NCI-H1092 (cell line): ENCODE data around the gene SDR42E2.
"Not testable (repeated sequence)": the region's sequence is repeated elsewhere in the genome, so short reads cannot be mapped to it uniquely, and the experiment has no call there.

Experiments used
- DNase-seq: peaks from one replicate; lab custom pipeline; 2025; lab: John Stamatoyannopoulos, UW

Gene SDR42E2

DNA sequence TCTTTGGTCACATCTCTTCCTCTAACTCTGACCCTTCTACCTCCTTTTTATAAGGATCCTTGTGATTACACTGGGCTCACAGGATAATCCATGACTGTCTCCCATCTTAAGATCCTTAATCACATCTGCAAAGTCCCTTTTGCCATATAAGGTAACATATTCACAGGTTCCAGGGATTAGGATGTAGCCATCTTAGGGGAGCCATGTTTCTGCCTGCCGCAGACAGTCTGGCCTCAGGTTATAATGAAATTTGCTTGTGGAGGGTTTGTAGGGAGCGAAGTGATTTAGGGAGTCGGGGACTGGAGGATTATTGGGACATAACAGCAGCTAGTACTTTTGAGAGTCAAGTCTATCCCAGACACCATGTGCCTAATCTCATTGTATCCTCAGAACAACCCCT is 51.5 kb downstream of the SDR42E2 start:
- DNase-seq, result no peak

DNA sequence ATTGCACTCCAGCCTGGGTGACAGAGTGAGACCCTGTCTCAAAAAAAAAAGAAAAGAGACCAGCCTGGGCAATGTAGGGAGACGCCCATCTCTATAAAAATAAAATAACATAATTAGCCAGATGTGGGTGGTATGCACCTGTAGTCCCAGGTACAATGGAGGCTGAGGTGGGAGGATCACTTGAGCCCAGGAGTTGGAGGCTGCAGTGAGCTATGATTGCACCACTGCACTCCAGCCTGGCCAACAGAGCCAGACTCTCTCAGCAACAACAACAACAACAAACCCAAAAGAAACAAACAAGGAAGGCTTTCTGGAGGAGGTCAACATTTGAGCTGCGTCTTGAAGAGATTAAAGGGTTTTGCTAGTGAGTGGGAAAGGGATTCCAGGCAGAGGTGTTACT is 52.1 kb downstream of the SDR42E2 start:
- no peak for DNase-seq

DNA sequence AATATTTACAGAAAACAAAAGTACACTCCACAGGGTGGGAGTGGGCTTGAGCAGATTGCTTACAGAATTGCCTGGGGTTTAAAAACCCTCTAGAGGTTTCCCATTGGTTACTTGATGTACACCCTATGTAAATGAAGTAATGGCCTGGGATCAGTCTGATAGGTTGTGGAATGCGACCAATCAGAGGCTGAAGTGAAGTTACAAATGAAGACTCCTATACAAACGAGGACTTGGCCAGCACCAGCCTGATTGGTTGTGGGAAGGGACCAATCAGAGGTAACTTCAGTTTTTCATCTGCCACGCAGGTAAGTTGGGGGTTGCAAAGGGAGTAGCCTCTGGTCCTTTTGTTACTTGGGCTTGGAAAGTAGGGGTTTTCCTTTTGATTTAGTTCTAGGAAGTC is 52.6 kb downstream of the SDR42E2 start:
- no peak for DNase-seq

DNA sequence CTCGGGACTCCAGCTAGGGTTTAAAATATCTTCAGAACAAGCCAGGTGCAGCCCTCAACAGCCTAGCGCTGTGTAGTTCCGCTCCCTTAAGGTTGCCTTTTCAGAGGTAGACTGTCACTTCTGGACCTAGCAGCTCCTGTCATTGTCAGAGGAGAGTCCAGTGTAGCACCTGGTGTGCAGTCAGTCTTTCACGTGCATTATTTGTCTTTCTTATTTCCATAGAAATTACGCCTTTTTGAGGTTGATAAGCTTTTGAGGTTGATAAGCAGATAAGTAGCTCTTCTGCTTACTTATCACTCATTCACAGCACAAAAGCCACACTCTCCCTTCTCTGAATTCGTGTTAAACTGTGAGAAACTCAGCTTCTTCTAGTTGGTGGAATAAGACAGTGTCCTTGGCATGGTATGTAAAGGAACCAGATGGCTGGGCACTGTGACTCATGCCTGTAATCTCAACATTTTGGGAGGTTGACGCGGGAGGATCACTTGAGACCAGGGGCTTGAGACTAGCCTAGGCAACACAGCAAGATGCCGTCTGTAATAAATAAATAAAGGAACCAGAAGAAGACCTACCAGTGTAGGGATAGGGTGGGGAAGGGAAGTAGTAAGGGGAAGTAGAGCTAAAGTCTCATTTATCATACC is 54.0 kb downstream of the SDR42E2 start:
- no peak for DNase-seq

DNA sequence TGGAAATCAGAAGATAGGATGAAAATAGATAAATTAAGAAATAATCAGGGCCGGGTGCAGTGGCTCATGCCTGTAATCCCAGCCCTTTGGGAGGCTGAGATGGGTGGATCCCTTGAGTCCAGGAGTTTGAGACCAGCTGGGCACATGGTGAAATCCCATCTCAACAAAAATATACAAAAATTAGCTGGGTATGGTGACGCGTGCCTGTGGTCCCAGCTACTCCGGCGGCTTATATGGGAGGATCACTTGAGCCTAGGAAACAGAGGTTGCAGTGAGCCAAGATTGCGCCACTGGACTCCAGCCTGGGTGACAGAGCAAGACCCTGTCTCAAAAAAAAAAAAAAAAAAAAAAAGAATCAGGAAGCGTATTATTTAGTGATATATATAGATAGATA is 54.5 kb downstream of the SDR42E2 start:
- not testable (repeated sequence) for DNase-seq

DNA sequence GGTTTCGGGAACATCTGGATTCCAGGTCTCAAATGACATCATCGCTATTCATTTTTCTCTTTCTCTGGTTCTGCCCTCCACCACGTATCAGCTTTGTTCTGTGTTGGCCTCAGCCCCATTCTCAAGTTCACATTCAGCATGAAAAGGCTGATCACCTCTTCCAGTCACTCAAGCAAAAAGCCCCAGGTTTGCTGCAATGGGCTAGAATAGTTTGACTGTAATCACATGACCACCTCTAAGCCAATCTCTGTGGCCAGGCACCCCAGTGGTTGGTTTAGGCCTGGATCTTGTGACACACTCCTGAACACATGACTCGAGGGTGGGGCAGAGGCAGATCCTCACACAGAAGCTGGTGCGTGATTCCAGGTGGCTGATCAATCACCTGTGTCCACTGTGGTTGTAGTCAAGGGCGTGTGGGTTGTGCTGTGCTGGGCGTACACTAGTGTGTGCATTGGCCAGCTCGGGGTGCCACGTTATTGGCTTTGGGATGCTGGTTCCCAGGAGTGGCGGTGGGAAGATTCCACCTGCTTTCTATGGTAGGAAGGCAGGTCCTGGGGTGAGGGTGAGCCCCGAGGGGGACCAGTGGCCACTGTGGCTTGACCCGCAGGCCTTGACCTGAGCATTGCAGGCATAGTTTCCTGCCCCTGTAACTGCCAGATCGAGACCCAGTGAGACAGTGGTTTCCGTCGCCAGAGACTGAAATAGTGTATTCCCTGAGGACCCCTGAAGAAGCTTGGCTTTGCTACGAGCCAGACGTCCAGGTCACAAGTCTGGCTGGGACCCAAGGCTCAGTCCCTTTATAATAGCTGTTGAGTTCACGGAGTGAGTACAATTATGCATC is 55.8 kb downstream of the SDR42E2 start:
- DNase-seq, result no peak

DNA sequence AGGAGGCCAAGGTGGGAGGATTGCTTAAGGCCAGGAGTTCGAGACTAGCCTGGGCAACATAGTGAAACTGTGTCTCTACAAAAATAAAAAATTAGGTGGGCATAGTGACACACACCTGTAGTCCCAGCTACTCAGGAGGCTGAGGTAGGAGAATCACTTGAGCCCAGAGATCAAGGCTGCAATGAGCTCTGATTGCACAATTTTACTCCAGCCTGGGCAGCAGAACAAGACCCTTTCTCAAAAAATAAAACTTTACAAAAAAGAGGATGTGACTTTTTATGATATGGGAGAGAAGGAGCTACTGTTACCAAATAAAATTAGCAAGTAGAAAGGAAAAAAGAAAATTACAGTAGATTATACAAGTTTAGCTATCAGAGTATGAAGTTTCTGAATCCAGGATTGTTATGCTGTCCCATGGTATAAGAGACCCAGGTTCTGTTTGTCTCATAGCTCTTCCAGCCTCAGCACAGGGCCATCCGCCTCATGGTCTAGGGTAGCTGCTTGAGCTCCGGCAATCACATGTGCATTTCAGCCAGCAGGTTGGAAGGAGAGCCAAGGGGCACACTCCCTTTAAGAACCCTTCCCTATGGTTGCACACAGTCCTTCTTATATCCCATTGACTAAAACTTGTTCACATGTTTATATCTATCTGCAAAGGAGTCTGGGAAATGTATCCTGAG is 57.2 kb downstream of the SDR42E2 start:
- no peak for DNase-seq

DNA sequence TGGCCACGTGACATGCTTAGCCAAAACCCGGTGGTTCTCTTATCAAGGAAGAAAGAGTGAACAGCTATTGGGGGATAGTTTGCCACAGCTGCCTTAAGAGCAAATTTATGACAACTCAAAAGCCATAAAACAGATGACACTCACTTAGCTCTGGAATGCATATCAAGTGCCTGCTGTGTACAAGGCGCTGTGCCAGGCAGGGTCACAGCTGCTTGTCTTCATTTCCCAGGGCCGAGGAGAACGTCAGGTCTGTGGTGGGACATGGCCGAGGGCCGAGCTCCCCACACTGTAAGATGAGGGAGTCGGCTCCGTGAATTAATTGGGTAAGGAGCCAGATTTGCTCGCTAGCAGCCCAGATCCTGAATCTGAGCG is 57.7 kb downstream of the SDR42E2 start:
- no peak for DNase-seq

DNA sequence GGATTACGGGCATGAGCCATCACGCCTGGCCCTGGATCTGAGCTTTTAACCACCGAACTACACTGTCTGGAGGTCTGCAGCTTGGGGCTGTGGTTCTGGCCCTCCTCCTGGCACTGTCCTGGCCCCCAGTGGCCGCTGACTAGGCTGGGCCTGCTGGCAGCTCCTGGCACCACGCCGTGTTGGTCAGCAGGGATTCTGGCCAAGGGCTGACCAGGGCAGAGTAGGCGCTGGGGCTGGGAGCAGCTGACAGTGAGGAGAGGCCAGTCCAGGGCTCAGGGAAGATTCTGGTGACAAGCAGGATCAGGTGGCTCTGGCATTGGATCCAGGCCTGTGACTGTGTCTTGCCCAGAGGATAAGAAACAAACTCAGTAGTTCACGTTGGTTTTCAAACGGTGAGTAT is 58.4 kb downstream of the SDR42E2 start:
- DNase-seq, result no peak

DNA sequence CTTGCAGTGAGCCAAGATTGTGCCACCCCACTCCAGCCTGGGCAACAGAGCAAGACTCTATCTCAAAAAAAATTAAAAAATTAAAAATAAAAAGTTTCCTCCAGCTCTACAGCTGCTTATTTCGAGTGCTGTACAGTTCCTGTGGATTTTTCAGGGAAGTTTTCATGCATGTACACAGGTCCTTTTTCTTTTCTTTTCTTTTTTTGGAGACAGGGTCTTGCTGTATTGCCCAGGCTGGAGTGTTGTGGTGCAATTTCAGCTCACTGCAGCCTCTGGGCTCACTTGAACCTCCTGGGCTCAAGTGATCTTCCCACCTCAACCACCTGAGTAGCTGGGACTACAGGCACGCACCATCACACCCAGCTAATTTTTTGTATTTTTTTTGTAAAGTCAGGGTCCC is 59.7 kb downstream of the SDR42E2 start:
- no peak for DNase-seq

DNA sequence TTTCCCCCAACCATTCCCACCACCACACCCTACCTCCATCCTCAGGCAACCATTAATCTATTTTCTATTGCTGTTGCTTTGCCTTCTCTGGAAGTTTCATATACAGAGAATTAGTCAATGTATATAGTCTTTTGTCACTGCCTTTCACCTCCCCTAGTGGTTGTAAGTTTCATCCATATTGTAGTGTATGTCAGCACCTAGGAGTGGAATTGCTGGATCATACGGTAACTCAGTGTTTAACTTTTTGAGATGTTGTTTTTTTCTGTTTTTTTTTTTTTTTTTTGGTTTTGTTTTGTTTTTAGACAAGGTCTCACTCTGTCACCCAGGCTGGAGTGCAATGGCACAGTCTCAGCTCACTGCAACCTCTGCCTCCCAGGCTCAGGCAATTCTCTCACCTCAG is 60.7 kb downstream of the SDR42E2 start:
- no peak for DNase-seq

DNA sequence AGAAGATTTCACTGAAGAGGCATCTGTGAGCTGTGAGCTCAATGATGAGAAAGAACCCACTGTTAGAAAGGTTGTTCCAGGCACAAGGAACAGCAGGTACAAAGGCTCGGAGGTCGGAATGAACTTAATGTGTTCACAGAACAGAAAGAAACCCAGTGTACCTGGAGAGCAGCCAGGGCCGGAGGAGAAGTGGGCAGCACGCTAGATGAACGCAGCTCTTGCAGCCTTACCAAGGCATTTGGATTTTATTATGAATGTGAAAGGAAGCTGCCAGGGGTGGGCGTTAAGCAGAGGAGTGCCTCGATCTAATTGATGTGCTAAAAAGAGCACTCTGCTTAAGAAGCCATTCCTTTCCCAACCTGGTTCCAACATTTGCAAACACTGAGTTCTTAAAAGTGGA is 62.8 kb downstream of the SDR42E2 start:
- no peak for DNase-seq

DNA sequence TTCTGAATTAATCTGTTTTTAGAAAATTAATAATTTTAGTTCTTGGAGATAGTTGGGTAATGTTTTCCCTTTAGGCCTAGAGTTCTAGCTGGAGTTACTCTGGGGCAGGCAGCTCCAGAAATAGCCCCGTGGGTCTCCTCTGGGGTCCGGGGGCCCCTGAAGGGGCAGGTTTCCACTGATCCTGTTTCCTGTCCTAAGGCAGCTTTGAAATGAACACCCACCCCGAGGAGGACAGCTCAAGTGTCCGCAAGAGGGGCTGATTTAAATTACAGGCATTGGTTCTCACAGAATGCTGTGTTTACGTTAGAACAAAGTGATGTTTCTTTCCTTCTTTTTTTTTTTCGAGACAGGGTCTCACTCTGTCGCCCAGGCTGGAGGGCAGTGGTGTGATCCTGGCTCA is 67.6 kb downstream of the SDR42E2 start:
- no peak for DNase-seq

DNA sequence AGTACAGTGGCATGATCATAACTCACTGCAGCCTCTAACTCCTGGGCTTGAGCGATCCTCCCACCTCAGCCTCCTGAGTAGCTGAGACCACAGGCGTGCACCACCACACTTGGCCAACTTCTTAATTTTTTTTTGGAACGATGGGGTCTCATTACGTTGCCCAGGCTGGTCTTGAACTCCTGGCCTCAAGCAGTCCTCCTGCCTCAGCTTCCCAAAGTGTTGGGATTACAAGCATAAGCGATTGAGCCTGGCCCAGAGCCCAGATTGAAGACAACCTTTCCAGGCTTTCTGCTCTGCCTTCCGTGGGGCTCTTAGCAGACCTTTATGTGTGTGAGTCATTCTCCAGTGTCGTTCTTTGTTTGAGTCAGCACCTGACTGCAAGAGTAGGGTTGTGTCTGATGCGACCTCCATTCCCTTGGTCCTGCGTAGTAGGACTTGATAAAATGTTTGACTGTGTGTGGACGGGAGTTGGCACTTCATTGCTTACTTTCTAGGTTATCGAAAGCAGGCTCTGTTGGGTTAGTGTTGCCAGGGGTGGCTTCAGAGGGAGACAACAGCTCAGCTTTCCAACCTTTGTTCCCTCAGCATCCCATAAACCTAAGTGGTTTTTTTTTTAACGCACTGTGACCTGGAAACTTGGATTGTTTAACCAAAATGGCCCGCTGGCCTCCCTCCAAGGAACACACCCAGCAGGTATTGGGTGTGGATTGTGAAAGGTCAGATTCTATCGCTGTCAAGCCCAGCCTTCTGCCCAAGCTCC is 70.2 kb downstream of the SDR42E2 start:
- peak; percentile 24 for DNase-seq

DNA sequence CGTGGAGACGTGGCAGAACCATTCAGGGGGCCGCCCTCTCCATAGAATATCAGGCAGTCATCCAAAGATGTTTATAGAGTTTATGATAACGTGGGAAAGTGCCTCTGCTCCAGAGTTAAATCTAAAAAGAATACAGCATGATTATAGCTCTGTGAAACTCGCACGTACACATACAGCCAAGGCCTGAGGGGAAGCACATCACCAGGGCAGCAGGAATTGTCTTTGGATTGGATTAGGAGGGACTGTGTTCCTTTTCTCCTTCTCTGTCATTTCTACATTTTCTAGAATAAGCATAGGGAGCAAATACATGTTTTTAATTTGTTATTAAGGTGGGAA is 70.7 kb downstream of the SDR42E2 start:
- no peak for DNase-seq

DNA sequence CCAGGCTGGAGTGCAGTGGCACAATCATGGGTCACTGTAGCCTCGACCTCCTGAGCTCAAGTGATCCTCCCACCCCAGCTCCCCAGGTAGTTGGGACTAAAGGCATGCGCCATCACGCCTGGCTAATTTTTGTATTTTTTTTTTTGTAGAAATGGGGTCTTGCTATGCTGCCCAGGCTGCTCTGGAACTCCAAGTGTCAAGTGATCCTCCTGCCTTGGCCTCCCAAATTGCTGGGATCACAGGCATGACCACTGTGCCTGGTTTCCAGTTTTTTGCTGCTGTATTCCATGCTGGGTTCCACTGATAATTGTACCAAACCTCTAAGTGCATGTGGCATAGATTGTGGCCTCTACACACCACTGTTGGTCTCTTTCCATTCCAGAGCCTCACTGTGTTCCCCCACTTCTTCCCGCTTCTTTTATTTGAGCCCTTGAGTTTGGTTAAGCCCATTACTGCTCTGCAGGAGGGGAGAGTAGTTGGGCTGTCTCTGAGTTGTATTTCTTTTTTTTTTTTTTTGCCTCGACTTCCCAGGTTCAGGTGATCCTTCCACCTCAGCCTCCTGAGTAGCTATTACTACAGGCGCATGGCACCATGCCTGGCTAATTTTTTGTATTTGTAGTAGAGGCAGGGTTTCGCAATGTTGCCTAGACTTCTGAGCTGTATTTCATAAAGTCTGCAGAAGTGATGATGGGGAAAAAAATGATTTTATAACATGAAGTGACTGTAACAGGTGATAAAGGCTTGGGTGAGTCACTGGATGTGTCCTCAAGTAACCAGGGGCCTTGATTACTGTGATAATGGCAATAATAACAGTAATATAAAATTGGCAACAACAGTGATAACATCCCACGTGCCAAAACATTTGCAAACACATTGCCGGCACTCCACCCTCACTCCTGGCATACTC is 73.8 kb downstream of the SDR42E2 start:
- DNase-seq, result no peak

DNA sequence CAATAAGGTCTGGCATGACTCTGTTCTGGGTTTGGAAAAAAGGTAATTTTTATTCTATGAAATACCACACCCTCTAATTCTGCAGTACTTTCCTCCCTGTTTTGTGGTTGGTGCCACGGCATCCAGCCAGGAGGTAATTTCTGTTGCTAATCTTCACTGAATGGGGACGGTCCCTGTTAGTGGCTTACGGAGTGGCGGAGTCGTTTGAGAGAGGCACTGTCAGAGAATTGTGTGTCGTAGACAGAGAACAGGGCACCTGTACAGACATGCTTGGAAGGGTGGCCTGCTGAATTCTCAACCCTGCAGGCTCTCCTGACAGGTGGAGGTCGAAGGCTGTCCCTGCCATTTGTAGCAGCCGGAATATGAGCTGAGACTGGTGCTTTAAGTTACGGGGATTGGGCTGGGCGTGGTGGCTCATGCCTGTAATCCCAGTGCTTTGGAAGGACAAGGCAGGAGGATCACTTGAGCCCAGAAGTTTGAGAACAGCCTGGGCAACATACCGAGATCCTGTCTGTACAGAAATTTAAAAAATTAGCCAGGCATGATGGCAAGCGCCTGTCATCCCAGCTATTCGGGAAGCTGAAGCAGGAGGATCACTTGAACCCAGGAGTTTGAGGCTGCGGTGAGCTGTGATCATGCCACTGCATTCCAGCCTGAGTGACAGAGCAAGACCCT is 77.0 kb downstream of the SDR42E2 start:
- DNase-seq, result no peak

DNA sequence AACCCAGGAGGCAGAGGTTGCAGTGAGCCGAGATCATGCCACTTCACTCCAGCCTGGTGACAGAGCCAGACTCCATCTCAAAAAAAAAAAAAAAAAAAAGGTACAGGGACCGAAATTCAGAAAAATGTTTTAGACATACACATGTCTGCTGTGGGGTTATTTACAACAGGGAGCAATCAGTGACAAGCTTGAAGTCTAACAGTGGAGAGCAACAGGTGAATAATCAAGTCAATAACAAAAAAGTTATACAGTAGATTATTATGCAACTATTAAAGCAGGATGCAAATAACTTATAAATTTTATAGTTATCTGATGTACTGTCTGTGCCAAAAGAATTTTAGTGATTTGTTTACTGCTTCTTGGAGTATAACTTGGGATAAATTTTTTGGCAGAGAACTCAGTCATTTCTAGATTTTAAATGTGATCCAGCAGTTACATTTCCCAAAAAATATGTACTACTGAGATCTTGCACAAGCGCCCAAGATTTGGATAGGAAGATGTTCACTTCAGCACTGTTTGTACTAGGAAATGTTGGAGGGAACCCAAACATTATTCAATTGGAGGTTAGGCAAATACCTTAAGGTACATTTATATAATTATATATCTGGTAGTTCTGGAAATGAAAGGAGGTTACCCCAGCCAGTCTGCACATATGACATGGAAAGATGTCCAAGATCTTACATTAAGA is 77.9 kb downstream of the SDR42E2 start:
- DNase-seq, result no peak
